IMR-90 (cell line): ENCODE data around the gene HOXD12. TPM values are rescaled to one million over a fixed set of nuclear protein-coding genes. Genes with fewer than 3 reads are reported as not detected.

Experiments
- ATAC-seq: fragments of 200-7000 bp; cut with Tn5 transposase; 2 replicates; pipeline ENCODE4 v1.9.1; 2020; ENCODE audit warnings: low read depth, mild to moderate bottlenecking, moderate library complexity
- BruUV-seq: library from RNA; stranded (reverse); fragments of 400-500 nt; replicated peaks from 2 replicates; lab custom pipeline; 2021; lab: Mats Ljungman, UMichigan
- CTCF ChIA-PET: fragments of 300-600 bp; formaldehyde crosslinking; extraction: SDS; loops from one replicate; lab custom pipeline; 2021; ENCODE audit warnings: antibody characterized with exemption; lab: Yijun Ruan, JAX
- POLR2A ChIA-PET: fragments of 300-600 bp; sonication (Branson Sonifier 250); formaldehyde crosslinking; loops from one replicate; lab custom pipeline; 2022; ENCODE audit warnings: antibody characterized with exemption; ENCODE audit not compliant: unreplicated experiment; lab: Charles Lee
- DNase-seq: peaks from one replicate; pipeline ENCODE4 v3.0.0; 2013
- H2AFZ ChIP-seq: replicated peaks from 2 replicates; pipeline ENCODE3; 2013; ENCODE audit warnings: low read length, mild to moderate bottlenecking; ENCODE audit not compliant: poor library complexity
- H2AK5ac ChIP-seq: 2 replicates; pipeline ENCODE4 v1.6.1; 2013; ENCODE audit warnings: low read depth, low read length, inconsistent platforms
- H2AK9ac ChIP-seq: replicated peaks from 2 replicates; pipeline ENCODE3; 2013; ENCODE audit warnings: mild to moderate bottlenecking, low read depth, low read length, moderate library complexity; ENCODE audit not compliant: poor library complexity
- H2BK120ac ChIP-seq: 2 replicates; pipeline ENCODE4 v1.6.1; 2013; ENCODE audit warnings: low read depth, low read length, inconsistent platforms
- H2BK15ac ChIP-seq: 3 replicates; pipeline ENCODE4 v1.6.1; 2013; ENCODE audit warnings: low read depth, low read length, inconsistent platforms
- H2BK20ac ChIP-seq: 2 replicates; pipeline ENCODE4 v1.6.1; 2013; ENCODE audit warnings: low read depth, mild to moderate bottlenecking, inconsistent platforms, low read length, moderate library complexity
- H2BK5ac ChIP-seq: 2 replicates; pipeline ENCODE4 v1.6.1; 2013; ENCODE audit warnings: mild to moderate bottlenecking, low read depth, low read length, inconsistent platforms; ENCODE audit not compliant: poor library complexity, severe bottlenecking
- H3K14ac ChIP-seq: replicated peaks from 2 replicates; pipeline ENCODE4 v1.6.1; 2013; ENCODE audit warnings: low read depth, low read length, inconsistent platforms
- H3K18ac ChIP-seq: 2 replicates; pipeline ENCODE4 v1.6.1; 2013; ENCODE audit warnings: low read depth, low read length, control low read depth
- H3K23ac ChIP-seq: 2 replicates; pipeline ENCODE4 v1.6.1; 2013; ENCODE audit warnings: low read depth, low read length, inconsistent platforms
- H3K27ac ChIP-seq: 2 replicates; pipeline ENCODE4 v1.5.1; 2013; ENCODE audit warnings: mild to moderate bottlenecking, control low read depth, low read length; ENCODE audit not compliant: insufficient read depth
- H3K27me3 ChIP-seq: 2 replicates; pipeline ENCODE4 v1.6.1; 2013; ENCODE audit warnings: low read length; ENCODE audit not compliant: control insufficient read depth, insufficient read depth
- H3K36me3 ChIP-seq: 2 replicates; pipeline ENCODE4 v1.6.1; 2013; ENCODE audit warnings: low read length, mixed read lengths; ENCODE audit not compliant: control insufficient read depth, insufficient read depth
- H3K4ac ChIP-seq: 2 replicates; pipeline ENCODE4 v1.6.1; 2013; ENCODE audit warnings: low read depth, low read length, inconsistent platforms
- H3K4me1 ChIP-seq: 2 replicates; pipeline ENCODE4 v1.6.1; 2013; ENCODE audit warnings: low read length, mixed read lengths; ENCODE audit not compliant: control insufficient read depth, insufficient read depth
- H3K4me2 ChIP-seq: 2 replicates; pipeline ENCODE4 v1.6.1; 2013; ENCODE audit warnings: low read depth, mild to moderate bottlenecking, control low read depth, low read length, moderate library complexity
- H3K4me3 ChIP-seq: 2 replicates; pipeline ENCODE4 v1.5.1; 2013; ENCODE audit warnings: low read depth, mild to moderate bottlenecking, control low read depth, low read length, moderate library complexity; ENCODE audit not compliant: insufficient read depth
- H3K56ac ChIP-seq: 2 replicates; pipeline ENCODE4 v1.6.1; 2013; ENCODE audit warnings: low read length, inconsistent platforms; ENCODE audit not compliant: insufficient read depth; ENCODE audit errors: extremely low read depth
- H3K79me1 ChIP-seq, 2 experiments: 2 replicates each; pipeline ENCODE4 v1.6.1; 2013; ENCODE audit warnings: low read length in 2 of 2, inconsistent platforms in 1 of 2, low read depth in 1 of 2
- H3K9ac ChIP-seq: 2 replicates; pipeline ENCODE4 v1.6.1; 2013; ENCODE audit warnings: low read depth, low read length, control low read depth
- H3K9me1 ChIP-seq: 2 replicates; pipeline ENCODE4 v1.6.1; 2013; ENCODE audit warnings: low read length, inconsistent platforms; ENCODE audit not compliant: insufficient read depth
- H3K9me3 ChIP-seq: 2 replicates; pipeline ENCODE4 v1.6.1; 2013; ENCODE audit warnings: low read length; ENCODE audit not compliant: control insufficient read depth, insufficient read depth
- H4K20me1 ChIP-seq: 2 replicates; pipeline ENCODE4 v1.6.1; 2013; ENCODE audit warnings: low read length, inconsistent platforms; ENCODE audit not compliant: insufficient read depth
- H4K5ac ChIP-seq: 2 replicates; pipeline ENCODE4 v1.6.1; 2013; ENCODE audit warnings: mild to moderate bottlenecking, low read depth, low read length, control low read depth
- H4K8ac ChIP-seq, 2 experiments: 2 replicates each; pipeline ENCODE4 v1.6.1; 2013; ENCODE audit warnings: low read depth in 2 of 2, low read length in 2 of 2, control low read depth in 1 of 2, inconsistent platforms in 1 of 2
- H4K91ac ChIP-seq: 2 replicates; pipeline ENCODE4 v1.6.1; 2013; ENCODE audit warnings: low read depth, low read length, inconsistent platforms; ENCODE audit not compliant: insufficient read depth
- BHLHE40 ChIP-seq: fragments of 150-350 bp; IDR thresholded peaks from 2 replicates; pipeline ENCODE4 v1.6.1; 2016; ENCODE audit warnings: mild to moderate bottlenecking, low read depth, low read length
- CEBPB ChIP-seq: IDR thresholded peaks from 2 replicates; pipeline ENCODE4 v1.6.1; 2012; ENCODE audit warnings: low read depth, low read length, improper control_type of control experiment
- FOS ChIP-seq: fragments of 150-350 bp; IDR thresholded peaks from 2 replicates; pipeline ENCODE4 v1.6.1; 2016; ENCODE audit warnings: low read depth, low read length
- MAZ ChIP-seq: IDR thresholded peaks from 2 replicates; pipeline ENCODE4 v1.6.1; 2012; ENCODE audit warnings: low read depth, mild to moderate bottlenecking, low read length, improper control_type of control experiment, moderate library complexity, borderline replicate concordance
- MXI1 ChIP-seq: IDR thresholded peaks from 2 replicates; pipeline ENCODE4 v1.6.1; 2012; ENCODE audit warnings: low read depth, mild to moderate bottlenecking, low read length, moderate library complexity, borderline replicate concordance
- NFE2L2 ChIP-seq: fragments of 150-350 bp; IDR thresholded peaks from 2 replicates; pipeline ENCODE4 v1.6.1; 2016; ENCODE audit warnings: low read depth, mild to moderate bottlenecking, low read length
- POLR2A ChIP-seq: IDR thresholded peaks from 2 replicates; pipeline ENCODE4 v1.6.1; 2012; ENCODE audit warnings: mild to moderate bottlenecking, low read depth, low read length
- RAD21 ChIP-seq: IDR thresholded peaks from 2 replicates; pipeline ENCODE4 v1.6.1; 2012; ENCODE audit warnings: low read length, improper control_type of control experiment
- RCOR1 ChIP-seq: IDR thresholded peaks from 2 replicates; pipeline ENCODE4 v1.6.1; 2012; ENCODE audit warnings: mild to moderate bottlenecking, low read length, improper control_type of control experiment; ENCODE audit not compliant: insufficient replicate concordance
- RFX5 ChIP-seq: IDR thresholded peaks from 2 replicates; pipeline ENCODE4 v1.8.0; 2012; ENCODE audit warnings: low read depth, mild to moderate bottlenecking, low read length, moderate library complexity
- SMC3 ChIP-seq: fragments of 150-350 bp; IDR thresholded peaks from 2 replicates; pipeline ENCODE4 v1.6.1; 2016; ENCODE audit warnings: low read depth, mild to moderate bottlenecking, antibody characterized with exemption, low read length, moderate library complexity
- USF2 ChIP-seq: fragments of 150-350 bp; IDR thresholded peaks from 2 replicates; pipeline ENCODE4 v1.6.1; 2017; ENCODE audit warnings: mild to moderate bottlenecking, antibody characterized with exemption, low read length, low read depth
- WGBS, 2 experiments: methylation state at CpG; one replicate each; pipeline versions ENCODE4 v1.1.5 to v1.1.7; 2013; ENCODE audit warnings: missing lambda C conversion rate in 2 of 2; ENCODE audit not compliant: insufficient read length in 1 of 2; ENCODE audit errors: extremely low coverage in 2 of 2; 5-methylcytosine and 5-hydroxymethylcytosine counted together
- dilution Hi-C: fragments of 300-500 bp; cut with HindIII; formaldehyde crosslinking; loops from one replicate; pipeline ENCODE4 v1.14.3; 2018; ENCODE audit warnings: low sequenced_read_pairs; ENCODE audit not compliant: unreplicated experiment
- in situ Hi-C: fragments of 300-500 bp; cut with MboI; formaldehyde crosslinking; loops from 3 replicates; pipeline ENCODE4 v1.14.3; 2019; ENCODE audit warnings: low sequenced_read_pairs, inconsistent platforms, mixed read lengths
- intact Hi-C: fragments of 100-400 bp; cut with micrococcal nuclease; formaldehyde crosslinking; loops from 2 replicates; pipeline ENCODE4 v1.10.0; 2022
- polyA plus RNA-seq, 3 experiments: library from polyadenylated mRNA; depleted of rRNA; stranded (reverse); fragments of >200 nt; gene quantifications; 2 replicates each; pipeline ENCODE4 v1.2.3, GENCODE V29; 2012; ENCODE audit warnings: low replicate concordance in 1 of 3
- total RNA-seq: library from RNA; depleted of rRNA; stranded (reverse); fragments of >200 nt; gene quantifications from 2 replicates; pipeline ENCODE4 v1.2.3, GENCODE V29; 2012

The HOXD12 gene
- total and polyA plus RNA-seq, 2 of the 4 experiments (the other 2 are of a cell fraction) = not detected

- no peak for TF ChIP-seq POLR2A
Measured at GRCh38 chr2:176114120-176114929, 14.7 kb downstream of the HOXD12 start (continued).

- no peak overlapping the region for H4K5ac ChIP-seq
- no peak overlapping the region for H2AK9ac ChIP-seq
- no peak overlapping the region for H4K8ac ChIP-seq
- BruUV-seq = no TSS peak
- no peak for ATAC-seq
- H3K4ac ChIP-seq = no peak overlapping the region
- POLR2A ChIA-PET = no interaction called here
- H3K27ac ChIP-seq = no peak overlapping the region
- H3K4me3 ChIP-seq = no peak overlapping the region
- no peak overlapping the region for H2AFZ ChIP-seq
- H3K9ac ChIP-seq = no peak overlapping the region
- CTCF ChIA-PET = interaction anchor here (0.6 to 1.5 kb wide), 4 partner anchors 12 to 439 kb away, joined by 3 to 7 read pairs (median 4); no protein-coding TSS in a partner anchor
- no peaks in the 10 kb centered on the region for H3K79me1 ChIP-seq
- DNase-seq = no peak
- no peak overlapping the region for H2BK20ac ChIP-seq
- peaks cover 91% of the 10 kb centered on the region for H3K27me3 ChIP-seq
- H2BK120ac ChIP-seq = no peak overlapping the region
- H4K20me1 ChIP-seq = no peaks in the 10 kb centered on the region
- H3K9me1 ChIP-seq = no peaks in the 10 kb centered on the region
- H3K4me2 ChIP-seq = no peak overlapping the region
- no peak overlapping the region for H3K23ac ChIP-seq
- no peaks in the 10 kb centered on the region for H3K4me1 ChIP-seq
- WGBS, 2 experiments = 0% methylated on average over 3 of the region's 16 CpGs; no CpG with 5 or more reads in 1 of the 2 experiments
- dilution Hi-C loops = no loop called here
- no peak for TF ChIP-seq RCOR1
- no peak for TF ChIP-seq MXI1
- no peak for TF ChIP-seq MAZ
- no peak for TF ChIP-seq FOS
- TF ChIP-seq USF2 = no peak
- TF ChIP-seq POLR2A = no peak
- TF ChIP-seq BHLHE40 = no peak
- no peak for TF ChIP-seq CEBPB
- no peak for TF ChIP-seq RFX5
- TF ChIP-seq NFE2L2 = no peak
- no peak for TF ChIP-seq SMC3
- no peak for TF ChIP-seq RAD21
- H2AK5ac ChIP-seq = no peak overlapping the region
- H3K36me3 ChIP-seq = no peaks in the 10 kb centered on the region
- H2BK5ac ChIP-seq = no peak overlapping the region
- H4K91ac ChIP-seq = no peak overlapping the region
- no peak overlapping the region for H3K14ac ChIP-seq
- no peak overlapping the region for H3K56ac ChIP-seq
- H3K9me3 ChIP-seq = peaks cover 12% of the 10 kb centered on the region
- no peak overlapping the region for H2BK15ac ChIP-seq
- no peak overlapping the region for H3K18ac ChIP-seq
- intact Hi-C loops = no loop called here
- in situ Hi-C loops = no loop called here
Measured at GRCh38 chr2:176114930-176115625, 15.5 kb downstream of the HOXD12 start.
